ENCODE data around the gene TGFBR1.

GRCh38 chr9:99083051-99083450, 21.9 kb upstream of the TGFBR1 start:
- TF ChIP-seq, protein P1, sequence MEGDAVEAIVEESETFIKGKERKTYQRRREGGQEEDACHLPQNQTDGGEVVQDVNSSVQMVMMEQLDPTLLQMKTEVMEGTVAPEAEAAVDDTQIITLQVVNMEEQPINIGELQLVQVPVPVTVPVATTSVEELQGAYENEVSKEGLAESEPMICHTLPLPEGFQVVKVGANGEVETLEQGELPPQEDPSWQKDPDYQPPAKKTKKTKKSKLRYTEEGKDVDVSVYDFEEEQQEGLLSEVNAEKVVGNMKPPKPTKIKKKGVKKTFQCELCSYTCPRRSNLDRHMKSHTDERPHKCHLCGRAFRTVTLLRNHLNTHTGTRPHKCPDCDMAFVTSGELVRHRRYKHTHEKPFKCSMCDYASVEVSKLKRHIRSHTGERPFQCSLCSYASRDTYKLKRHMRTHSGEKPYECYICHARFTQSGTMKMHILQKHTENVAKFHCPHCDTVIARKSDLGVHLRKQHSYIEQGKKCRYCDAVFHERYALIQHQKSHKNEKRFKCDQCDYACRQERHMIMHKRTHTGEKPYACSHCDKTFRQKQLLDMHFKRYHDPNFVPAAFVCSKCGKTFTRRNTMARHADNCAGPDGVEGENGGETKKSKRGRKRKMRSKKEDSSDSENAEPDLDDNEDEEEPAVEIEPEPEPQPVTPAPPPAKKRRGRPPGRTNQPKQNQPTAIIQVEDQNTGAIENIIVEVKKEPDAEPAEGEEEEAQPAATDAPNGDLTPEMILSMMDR (conservative IDR thresholded peaks at IDR 0.05; ENCODE audit: low read length): no peak
- TF ChIP-seq EZH2phosphoT487 (IDR thresholded peaks at IDR 0.05; ENCODE audit: borderline replicate concordance): no peak

All from Loucy (cell line).